Medulla oblongata (tissue), 1 donor: Measurements from ENCODE around the gene PACRG.

Experiments used
- DNase-seq: peaks from one replicate; pipeline ENCODE4 v3.0.0-alpha.2; 2015; ENCODE audit errors: extremely low spot score

PACRG gene

GRCh38 chr6:163136681-163137397, 409.1 kb downstream of the PACRG start:
- DNase-seq: peak; percentile 34

- peak; percentile 52 for DNase-seq
Measured at GRCh38 chr6:163137398-163137881, 409.7 kb downstream of the PACRG start.

GRCh38 chr6:163146036-163146435, 418.3 kb downstream of the PACRG start:
- DNase-seq: no peak

GRCh38 chr6:163147994-163148393, 420.2 kb downstream of the PACRG start:
- DNase-seq: peak; percentile 71

- peak; percentile 65 for DNase-seq
Measured at GRCh38 chr6:163148451-163149278, 420.9 kb downstream of the PACRG start.

GRCh38 chr6:163149279-163149848, 421.6 kb downstream of the PACRG start:
- DNase-seq: no peak

- DNase-seq: peak; percentile 45
Measured at GRCh38 chr6:163151212-163151611, 423.4 kb downstream of the PACRG start.

GRCh38 chr6:163152701-163153100, 424.9 kb downstream of the PACRG start:
- DNase-seq: peak; percentile 45

- DNase-seq: no peak
Measured at GRCh38 chr6:163159110-163159509, 431.3 kb downstream of the PACRG start.

- no peak for DNase-seq
Measured at GRCh38 chr6:163159689-163160088, 431.9 kb downstream of the PACRG start.

- no peak for DNase-seq
Measured at GRCh38 chr6:163162007-163162873, 434.5 kb downstream of the PACRG start.

- no peak for DNase-seq
Measured at GRCh38 chr6:163162874-163163213, 435.1 kb downstream of the PACRG start.

- DNase-seq: no peak
Measured at GRCh38 chr6:163164175-163164900, 436.6 kb downstream of the PACRG start.

- DNase-seq: no peak
Measured at GRCh38 chr6:163165155-163165910, 437.6 kb downstream of the PACRG start.

GRCh38 chr6:163165922-163166321, 438.1 kb downstream of the PACRG start:
- DNase-seq: peak; percentile 91

- DNase-seq: no peak
Measured at GRCh38 chr6:163166507-163166906, 438.7 kb downstream of the PACRG start.

GRCh38 chr6:163169521-163169920, 441.7 kb downstream of the PACRG start:
- no peak for DNase-seq

GRCh38 chr6:163170294-163170883, 442.6 kb downstream of the PACRG start:
- no peak for DNase-seq

- no peak for DNase-seq
Measured at GRCh38 chr6:163173741-163174140, 446.0 kb downstream of the PACRG start.

- DNase-seq: no peak
Measured at GRCh38 chr6:163175301-163175700, 447.5 kb downstream of the PACRG start.
